ENCODE measurements around the gene ASB16. TPM values are rescaled to one million over a fixed set of nuclear protein-coding genes. Genes with fewer than 3 reads are reported as not detected.

ASB16 gene
- total RNA-seq, 1 donor from 2014 or later, result not detected

DNA sequence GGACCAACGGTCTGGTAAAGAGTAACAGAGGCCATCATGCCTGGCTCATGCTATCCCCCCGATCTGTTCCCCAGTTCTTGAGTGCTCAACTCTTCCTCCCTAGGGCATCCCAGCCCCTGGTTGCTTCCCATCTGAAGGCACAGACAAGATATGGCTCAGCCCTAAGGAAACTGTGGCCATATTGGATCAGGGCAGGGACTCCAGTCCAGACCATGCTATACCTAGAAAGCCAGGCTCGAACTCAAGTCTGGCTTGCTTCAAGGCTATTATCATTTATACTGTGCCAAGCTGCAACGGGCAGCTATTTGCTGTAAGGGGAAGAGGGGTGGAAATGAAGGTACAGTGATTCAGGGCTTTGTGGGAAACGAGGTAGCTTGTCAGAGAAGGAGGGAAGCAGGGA lies 46.2 kb downstream of the ASB16 start:
- TF ChIP-seq, protein P1, sequence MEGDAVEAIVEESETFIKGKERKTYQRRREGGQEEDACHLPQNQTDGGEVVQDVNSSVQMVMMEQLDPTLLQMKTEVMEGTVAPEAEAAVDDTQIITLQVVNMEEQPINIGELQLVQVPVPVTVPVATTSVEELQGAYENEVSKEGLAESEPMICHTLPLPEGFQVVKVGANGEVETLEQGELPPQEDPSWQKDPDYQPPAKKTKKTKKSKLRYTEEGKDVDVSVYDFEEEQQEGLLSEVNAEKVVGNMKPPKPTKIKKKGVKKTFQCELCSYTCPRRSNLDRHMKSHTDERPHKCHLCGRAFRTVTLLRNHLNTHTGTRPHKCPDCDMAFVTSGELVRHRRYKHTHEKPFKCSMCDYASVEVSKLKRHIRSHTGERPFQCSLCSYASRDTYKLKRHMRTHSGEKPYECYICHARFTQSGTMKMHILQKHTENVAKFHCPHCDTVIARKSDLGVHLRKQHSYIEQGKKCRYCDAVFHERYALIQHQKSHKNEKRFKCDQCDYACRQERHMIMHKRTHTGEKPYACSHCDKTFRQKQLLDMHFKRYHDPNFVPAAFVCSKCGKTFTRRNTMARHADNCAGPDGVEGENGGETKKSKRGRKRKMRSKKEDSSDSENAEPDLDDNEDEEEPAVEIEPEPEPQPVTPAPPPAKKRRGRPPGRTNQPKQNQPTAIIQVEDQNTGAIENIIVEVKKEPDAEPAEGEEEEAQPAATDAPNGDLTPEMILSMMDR (IDR thresholded peaks at IDR 0.05), result no peak
- DNase-seq (no peak), ATAC-seq (no peak)
- Histone ChIP-seq H3K4me3 (no peak overlapping the region), H3K4me1 (peaks cover 20% of the 10 kb centered on the region), H3K27ac (peak overlapping the region; percentile 2), H3K9me3 (no peaks in the 10 kb centered on the region), H3K36me3 (peaks cover 34% of the 10 kb centered on the region), H3K27me3 (no peaks in the 10 kb centered on the region)
- intact Hi-C loops (cut with DNase I), result loop anchor here (5.0 kb wide), 1 partner anchor 106 kb away; the partner anchor contains the start of gene SLC25A39

DNA sequence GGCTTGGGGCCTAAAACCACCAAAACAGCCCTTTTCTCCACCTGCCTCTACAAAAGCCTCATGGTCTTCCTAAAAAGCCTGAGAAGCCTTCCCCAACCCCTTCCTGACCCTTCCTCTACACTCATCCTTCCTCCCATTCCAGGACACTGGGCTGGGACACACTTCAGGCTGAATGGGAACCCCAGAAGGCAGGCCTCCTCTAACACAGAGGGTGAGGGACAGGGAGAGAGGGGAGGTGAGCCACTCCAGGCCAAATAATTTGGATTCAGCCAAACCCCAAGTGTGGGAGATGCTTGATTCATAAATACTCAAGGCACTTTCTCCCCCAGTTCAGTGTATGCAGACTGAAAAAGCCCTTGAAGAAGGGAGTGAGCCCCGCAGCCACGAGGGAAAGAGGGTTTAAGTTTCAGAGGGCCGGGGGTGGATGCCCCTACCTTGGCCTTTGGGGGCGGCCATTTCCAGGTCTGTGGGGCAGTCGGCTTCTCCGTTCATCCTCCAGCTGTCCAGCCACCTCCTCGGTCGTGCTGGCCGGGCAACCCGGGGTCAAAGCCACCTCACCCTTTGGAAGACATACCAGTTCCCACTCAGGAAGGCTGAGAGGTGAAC lies 47.3 kb downstream of the ASB16 start:
- TF ChIP-seq, protein P1 (IDR thresholded peaks at IDR 0.05), result no peak
- ATAC-seq, result no peak
- H3K36me3 ChIP-seq, result peaks cover 34% of the 10 kb centered on the region
- H3K27ac ChIP-seq, result peak overlapping the region; percentile 70
- peaks cover 27% of the 10 kb centered on the region for H3K4me1 ChIP-seq
- intact Hi-C loops (cut with DNase I), result loop anchor here (5.0 kb wide), 1 partner anchor 104 kb away; the partner anchor contains the start of gene SLC25A39
- no peaks in the 10 kb centered on the region for H3K9me3 ChIP-seq
- DNase-seq, result no peak
- H3K4me3 ChIP-seq, result peak overlapping the region; percentile 98
- no peaks in the 10 kb centered on the region for H3K27me3 ChIP-seq

DNA sequence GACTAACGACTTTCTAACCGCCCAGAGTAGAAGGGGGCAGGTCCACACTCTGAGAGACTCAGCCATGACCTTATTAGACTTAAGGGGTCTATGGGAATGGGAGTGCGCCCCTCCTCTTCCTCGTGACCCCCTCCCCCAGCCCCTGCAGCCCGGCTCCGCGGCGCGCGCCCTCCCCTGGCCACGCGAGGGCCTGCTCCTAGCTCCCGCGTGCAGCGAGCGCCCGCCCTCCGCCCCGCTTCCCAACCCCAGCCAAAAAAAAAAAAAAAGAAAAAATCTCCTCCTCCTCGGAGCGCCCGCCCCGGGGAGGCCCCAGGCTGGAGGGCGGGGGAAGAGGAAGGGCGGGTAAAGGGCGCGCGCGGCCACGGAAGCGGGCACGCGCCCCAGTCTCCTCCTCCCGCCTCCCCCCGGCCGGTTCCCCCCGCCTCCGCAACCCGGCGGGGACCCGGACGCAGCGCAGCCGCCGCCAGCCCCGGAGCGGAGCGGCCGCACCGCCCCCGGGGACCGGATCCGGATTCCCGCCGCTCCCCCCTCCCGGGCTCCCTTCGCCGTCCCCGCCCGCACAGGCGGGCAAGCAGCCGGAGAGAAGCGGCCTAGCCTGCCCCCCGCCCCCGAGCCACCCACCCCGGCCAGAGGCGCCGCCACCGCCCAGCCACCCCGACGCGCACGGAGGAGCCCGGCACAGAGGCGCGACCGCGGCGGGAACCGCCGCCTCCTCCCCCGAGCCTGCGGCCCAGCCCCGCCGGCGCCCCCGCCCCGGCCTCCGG lies 48.0 kb downstream of the ASB16 start:
- ATAC-seq (peak; percentile 83), DNase-seq (peak; percentile 95)
- Histone ChIP-seq H3K4me1 (peaks cover 30% of the 10 kb centered on the region), H3K9me3 (no peaks in the 10 kb centered on the region), H3K27me3 (no peaks in the 10 kb centered on the region), H3K36me3 (peaks cover 34% of the 10 kb centered on the region), H3K27ac (peak overlapping the region; percentile 97), H3K4me3 (peak overlapping the region; percentile 98)
- TF ChIP-seq, protein P1 (IDR thresholded peaks at IDR 0.05), result peak; percentile 61
- intact Hi-C loops (cut with DNase I), result loop anchor here (5.0 kb wide), 1 partner anchor 104 kb away; the partner anchor contains the start of gene SLC25A39

DNA sequence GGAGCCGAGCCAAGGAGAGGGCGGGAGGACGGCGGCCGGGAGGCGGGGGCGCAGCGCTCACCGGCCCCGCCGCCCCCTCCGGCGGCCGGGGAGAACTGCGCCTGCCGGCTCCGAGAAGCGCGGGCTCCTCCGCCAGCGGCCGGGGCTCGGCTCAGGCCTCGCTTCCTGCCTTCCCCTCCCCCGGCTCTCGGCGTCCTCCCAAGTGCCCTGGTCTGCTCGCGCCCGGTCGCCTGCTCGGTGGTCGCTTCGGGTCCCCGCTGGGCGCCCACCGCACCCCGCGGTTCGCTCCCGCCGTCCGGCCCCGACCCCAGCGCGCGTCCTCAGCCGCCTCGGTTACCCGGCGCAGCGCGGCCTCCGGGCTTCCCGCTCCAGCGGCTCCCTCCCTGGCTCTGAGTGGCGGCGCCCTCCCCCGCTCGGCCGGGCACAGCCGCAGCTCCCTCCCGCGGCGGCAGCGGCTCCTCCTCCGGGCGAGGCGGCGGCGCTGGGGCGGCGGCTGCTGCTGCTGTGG lies 48.7 kb downstream of the ASB16 start:
- intact Hi-C loops (cut with DNase I), result loop anchor here (5.0 kb wide), 1 partner anchor 103 kb away; the partner anchor contains the start of gene SLC25A39
- Histone ChIP-seq H3K4me3 (peak overlapping the region; percentile 98), H3K27me3 (no peaks in the 10 kb centered on the region), H3K9me3 (no peaks in the 10 kb centered on the region), H3K4me1 (peaks cover 30% of the 10 kb centered on the region), H3K36me3 (peaks cover 30% of the 10 kb centered on the region), H3K27ac (peak overlapping the region; percentile 97)
- TF ChIP-seq, protein P1 (IDR thresholded peaks at IDR 0.05), result peak; percentile 44
- peak; percentile 65 for ATAC-seq
- DNase-seq, result peak; percentile 88

DNA sequence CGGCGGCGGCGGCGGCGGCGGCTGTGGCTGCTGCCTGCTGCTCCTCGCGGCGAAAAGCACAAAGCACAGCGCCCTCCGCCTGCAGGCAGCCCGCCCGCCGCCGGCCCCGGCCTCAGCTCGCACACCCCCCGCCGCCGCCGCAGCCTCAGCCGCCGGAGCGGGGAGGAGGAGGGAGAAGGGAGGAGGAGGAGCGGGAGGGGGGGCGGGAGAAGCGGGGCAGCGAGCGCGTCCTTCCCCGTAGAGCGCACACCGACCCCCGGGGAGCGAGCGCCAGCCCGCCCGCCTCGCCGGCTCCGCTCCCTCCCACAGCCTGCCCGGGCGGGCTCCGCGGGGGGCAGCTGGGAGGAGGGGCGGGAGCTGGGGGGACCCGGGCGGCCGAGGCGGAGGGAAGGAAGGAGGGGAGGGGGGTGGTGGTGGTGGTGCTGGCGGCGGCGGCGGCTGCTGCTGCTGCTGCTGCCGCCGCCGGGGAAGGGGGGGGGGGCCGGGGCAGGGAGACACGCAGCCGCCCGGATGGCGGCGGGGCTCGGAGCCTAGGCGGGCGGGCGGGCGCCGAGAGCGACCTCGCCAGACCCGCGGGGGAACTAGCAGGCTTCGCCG lies 49.2 kb downstream of the ASB16 start, which contains the start of gene UBTF:
Gene UBTF, minus strand, starts transcription at position 60 of the 597 bp plus-strand sequence. CDS start 1,446 bp downstream, outside the sequence.
- intact Hi-C loops (cut with DNase I), result loop anchor here (5.0 kb wide), 1 partner anchor 103 kb away; the partner anchor contains the start of gene SLC25A39
- no peaks in the 10 kb centered on the region for H3K9me3 ChIP-seq
- DNase-seq (peak; percentile 87), ATAC-seq (peak; percentile 17)
- H3K27ac ChIP-seq, result peak within 1 kb of the TSS; percentile 97
- H3K27me3 ChIP-seq, result no peaks in the 10 kb centered on the region
- H3K4me1 ChIP-seq, result peaks cover 30% of the 10 kb centered on the region
- peaks cover 25% of the 10 kb centered on the region for H3K36me3 ChIP-seq
- peak within 1 kb of the TSS; percentile 98 for H3K4me3 ChIP-seq
- TF ChIP-seq, protein P1 (IDR thresholded peaks at IDR 0.05), result no peak
